GM12878 (cell line): ENCODE measurements around the gene SOCS4. TPM values are rescaled to one million over a fixed set of nuclear protein-coding genes. Genes with fewer than 3 reads are reported as not detected.

Source experiments
- ATAC-seq: fragments of 200-7000 bp; cut with Tn5 transposase; 3 replicates; pipeline ENCODE4 v1.9.1; 2020; ENCODE audit warnings: mild to moderate bottlenecking, moderate library complexity
- Bru-seq: library from RNA; stranded (reverse); fragments of 400-500 nt; gene quantifications from one replicate; lab custom pipeline; 2021; lab: Mats Ljungman, UMichigan
- BruChase-seq, 2 experiments: library from RNA; stranded (reverse); fragments of 400-500 nt; gene quantifications; one replicate each; lab custom pipeline; 2021; lab: Mats Ljungman, UMichigan
- BruUV-seq: library from RNA; stranded (reverse); fragments of 400-500 nt; replicated peaks from 2 replicates; lab custom pipeline; 2021; lab: Mats Ljungman, UMichigan
- CTCF ChIA-PET: fragments of 300-600 bp; sonication (Branson Sonifier 250); formaldehyde crosslinking; extraction: SDS; loops from one replicate; lab custom pipeline; 2021; ENCODE audit warnings: inconsistent platforms; lab: Yijun Ruan, JAX
- POLR2A ChIA-PET: fragments of 350-600 bp; formaldehyde crosslinking; extraction: SDS; loops from one replicate; lab custom pipeline; 2021; ENCODE audit warnings: inconsistent platforms; lab: Charles Lee
- RAD21 ChIA-PET: fragments of 300-600 bp; sonication (Branson Sonifier 250); formaldehyde crosslinking; loops from one replicate; lab custom pipeline; 2023; ENCODE audit warnings: antibody characterized with exemption; ENCODE audit not compliant: unreplicated experiment; lab: Charles Lee
- SMC1A ChIA-PET: fragments of 300-600 bp; sonication (Branson Sonifier 250); formaldehyde crosslinking; loops from one replicate; lab custom pipeline; 2023; ENCODE audit not compliant: unreplicated experiment, uncharacterized antibody; lab: Charles Lee
- DNase-seq: peaks from one replicate; pipeline ENCODE4 v3.0.0-alpha.2; 2011; ENCODE audit warnings: low read depth, low spot score
- FAIRE-seq: peaks from 3 replicates; lab custom pipeline; 2011; peaks lifted over from hg19 to GRCh38; lab: Jason Lieb, UNC
- H2AFZ ChIP-seq: 2 replicates; pipeline ENCODE4 v1.6.0; 2011; ENCODE audit warnings: low read depth, low read length, control low read depth; ENCODE audit not compliant: control insufficient read depth
- H3K27ac ChIP-seq: 2 replicates; pipeline ENCODE4 v1.5.1; 2011; ENCODE audit warnings: control low read depth; ENCODE audit not compliant: control insufficient read depth, insufficient read depth
- H3K27me3 ChIP-seq, 2 experiments: replicated peaks in 1 of 2; 2 replicates each; pipeline versions ENCODE4 v1.6.0 to v1.6.1; 2011; ENCODE audit warnings: low read length in 1 of 2; ENCODE audit not compliant: control insufficient read depth in 2 of 2, insufficient read depth in 2 of 2
- H3K36me3 ChIP-seq, 2 experiments: 2 replicates each; pipeline ENCODE4 v1.5.1; 2011; ENCODE audit warnings: low read length in 1 of 2; ENCODE audit not compliant: control insufficient read depth in 2 of 2, insufficient read depth in 2 of 2
- H3K4me1 ChIP-seq: 2 replicates; pipeline ENCODE4 v1.6.1; 2011; ENCODE audit warnings: mild to moderate bottlenecking, low read length, moderate library complexity, mixed read lengths; ENCODE audit not compliant: control insufficient read depth, insufficient read depth
- H3K4me2 ChIP-seq: 2 replicates; pipeline ENCODE4 v1.6.0; 2011; ENCODE audit warnings: control low read depth; ENCODE audit not compliant: control insufficient read depth, insufficient read depth
- H3K4me3 ChIP-seq: fragments of 200-600 bp; sonication (generic); 2 replicates; pipeline ENCODE4 v1.5.1; 2016
- H3K79me2 ChIP-seq: 2 replicates; pipeline ENCODE4 v1.6.0; 2011; ENCODE audit warnings: low read length; ENCODE audit not compliant: control insufficient read depth, insufficient read depth
- H3K9ac ChIP-seq: 2 replicates; pipeline ENCODE4 v1.8.0; 2011; ENCODE audit warnings: low read length, control low read depth, mixed read lengths; ENCODE audit not compliant: control insufficient read depth, insufficient read depth
- H3K9me3 ChIP-seq: replicated peaks from 3 replicates; pipeline ENCODE4 v1.5.1; 2011; ENCODE audit warnings: mild to moderate bottlenecking, low read length; ENCODE audit not compliant: control insufficient read depth, insufficient read depth
- H4K20me1 ChIP-seq: 2 replicates; pipeline ENCODE4 v1.6.0; 2011; ENCODE audit not compliant: control insufficient read depth, insufficient read depth
- CHD4 ChIP-seq: fragments of 200-600 bp; sonication (generic); IDR thresholded peaks from 2 replicates; pipeline ENCODE4 v1.6.1; 2016; ENCODE audit warnings: mild to moderate bottlenecking
- EED ChIP-seq: sonication (generic); IDR thresholded peaks from 2 replicates; pipeline ENCODE4 v1.6.1; 2016; ENCODE audit warnings: antibody characterized with exemption, low read depth
- HCFC1 ChIP-seq: fragments of 150-350 bp; IDR thresholded peaks from 2 replicates; pipeline ENCODE4 v1.6.1; 2014; ENCODE audit warnings: low read length
- IKZF2 ChIP-seq, 2 experiments: fragments of 450-650 bp; IDR thresholded peaks; 2 replicates each; pipeline ENCODE4 v1.6.1; 2017; ENCODE audit warnings: mild to moderate bottlenecking in 2 of 2, moderate library complexity in 2 of 2
- IRF5 ChIP-seq: fragments of 450-650 bp; IDR thresholded peaks from 2 replicates; pipeline ENCODE4 v1.6.1; 2017; ENCODE audit warnings: borderline replicate concordance
- KAT2A ChIP-seq: conservative IDR thresholded peaks from 2 replicates; pipeline ENCODE4 v1.6.1; 2011; ENCODE audit warnings: low read depth, low read length; ENCODE audit not compliant: control insufficient read depth
- KDM1A ChIP-seq: fragments of 200-600 bp; sonication (generic); IDR thresholded peaks from 2 replicates; pipeline ENCODE4 v1.6.1; 2016; ENCODE audit warnings: borderline replicate concordance
- MEF2B ChIP-seq: fragments of 450-650 bp; IDR thresholded peaks from 2 replicates; pipeline ENCODE4 v1.6.1; 2018; ENCODE audit warnings: mild to moderate bottlenecking, moderate library complexity; ENCODE audit not compliant: partially characterized antibody, poor library complexity, severe bottlenecking
- SIN3A ChIP-seq: IDR thresholded peaks from 2 replicates; pipeline ENCODE4 v1.6.1; 2012; ENCODE audit warnings: low read depth, low read length, improper control_type of control experiment
- SIX5 ChIP-seq: IDR thresholded peaks from 2 replicates; pipeline ENCODE4 v1.6.1; 2011; ENCODE audit warnings: mild to moderate bottlenecking, low read depth, low read length, moderate library complexity; ENCODE audit not compliant: severe bottlenecking
- USF1 ChIP-seq: IDR thresholded peaks from 2 replicates; pipeline ENCODE4 v1.6.1; 2011; ENCODE audit warnings: borderline replicate concordance, low read depth, mild to moderate bottlenecking, moderate library complexity, mixed read lengths, low read length; ENCODE audit not compliant: insufficient read depth; ENCODE audit errors: extremely low read length
- ZNF24 ChIP-seq: fragments of 450-650 bp; IDR thresholded peaks from 2 replicates; pipeline ENCODE4 v1.6.1; 2017; ENCODE audit warnings: antibody characterized with exemption, mild to moderate bottlenecking
- ZNF384 ChIP-seq: IDR thresholded peaks from 2 replicates; pipeline ENCODE4 v1.6.1; 2012; ENCODE audit warnings: low read depth, mild to moderate bottlenecking, low read length, improper control_type of control experiment, borderline replicate concordance
- ZZZ3 ChIP-seq: IDR thresholded peaks from 2 replicates; pipeline ENCODE4 v1.6.1; 2011; ENCODE audit warnings: low read depth; ENCODE audit not compliant: control insufficient read depth, insufficient read length
- WGBS: methylation state at CpG from one replicate; pipeline ENCODE4 v1.1.6; 2016; ENCODE audit warnings: low lambda C conversion rate; ENCODE audit not compliant: insufficient replicate concordance, insufficient coverage; ENCODE audit errors: missing lambda C conversion rate; 5-methylcytosine and 5-hydroxymethylcytosine counted together
- in situ Hi-C: fragments of 300-500 bp; cut with MboI; formaldehyde crosslinking; loops from 9 replicates; pipeline ENCODE4 v1.14.3; 2018; ENCODE audit warnings: mixed read lengths
- intact Hi-C: fragments of 100-400 bp; cut with micrococcal nuclease; formaldehyde crosslinking; loops from one replicate; pipeline ENCODE4 v1.14.2; 2022; ENCODE audit not compliant: unreplicated experiment
- long read RNA-seq, 2 experiments: library from polyadenylated mRNA; unstranded; transcript quantifications; one replicate each; pipeline ENCODE4 v2.0.0, GENCODE V29; 2019 to 2020
- polyA minus RNA-seq, 3 experiments: library from RNA; depleted of rRNA, polyadenylated mRNA; stranded (reverse); fragments of >200 nt; gene quantifications; 2 replicates each; pipeline ENCODE4 v1.2.3, GENCODE V29; 2011
- polyA plus RNA-seq, 11 experiments: library from polyadenylated mRNA; depleted of rRNA in 4 of 11; unstranded in 6 of 11; stranded (reverse) in 5 of 11; fragments of >200 nt; fragmentation: Nextera tagmentation in 4 of 11; fragmentation: Illumina TruSeq in 1 of 11; extraction: Ambion mirVana in 4 of 11; extraction: Trizol in 1 of 11; gene quantifications; 1 replicate in 1 of 11; 2 replicates in 10 of 11; pipeline versions ENCODE4 v1.2.1 to v1.2.3, GENCODE V29; 2011 to 2016; ENCODE audit warnings: inconsistent platforms in 2 of 11, missing spikeins in 2 of 11, low read depth in 1 of 11
- total RNA-seq, 4 experiments: library from RNA; depleted of rRNA in 3 of 4; stranded (reverse); fragments of >200 nt in 3 of 4; fragmentation: Illumina TruSeq in 1 of 4; extraction: Trizol in 1 of 4; gene quantifications; 2 replicates each; pipeline versions ENCODE4 v1.2.1 to v1.2.3, GENCODE V29; 2013 to 2021

SOCS4 gene
- total RNA-seq (2013; cell fraction: nucleolus; rRNA removed), result 39.6 and 43.0 TPM in 2 replicates
- 20.5 and 25.8 TPM in 2 replicates for total RNA-seq (2014; rRNA removed)
- total RNA-seq (2014; rRNA removed; fragmentation: Illumina TruSeq; extraction: Trizol), result 30.6 and 31.0 TPM in 2 replicates
- 27.9 and 31.5 TPM in 2 replicates for total RNA-seq (2021)
- 4.6 TPM for polyA plus RNA-seq (2011; ENCODE audit: low read depth)
- 25.1 and 35.7 TPM in 2 replicates for polyA plus RNA-seq (2011; rRNA removed)
- polyA plus RNA-seq (2011; cell fraction: cytosol; rRNA removed), result 9.1 and 9.8 TPM in 2 replicates
- 8.7 and 10.7 TPM in 2 replicates for polyA plus RNA-seq (2011; cell fraction: nucleus; rRNA removed)
- polyA plus RNA-seq (2012), result 9.8 and 10.4 TPM in 2 replicates
- polyA plus RNA-seq (2014; fragmentation: Illumina TruSeq; extraction: Trizol), result 23.7 and 30.9 TPM in 2 replicates
- 1 to 10 TPM; 5.7 to 7.6 TPM for polyA plus RNA-seq (2014; fragmentation: Nextera tagmentation; extraction: Ambion mirVana)
- 13.2 and 14.7 TPM in 2 replicates for polyA plus RNA-seq (2014; rRNA removed)
- polyA plus RNA-seq (2016; fragmentation: Nextera tagmentation; extraction: Ambion mirVana), result 10 to 100 TPM; 18.4 to 21.0 TPM
- 12.7 and 22.1 TPM in 2 replicates for polyA minus RNA-seq (2011; rRNA and poly(A)+ RNA removed)
- 7.1 and 7.3 TPM in 2 replicates for polyA minus RNA-seq (2011; cell fraction: cytosol; rRNA and poly(A)+ RNA removed)
- polyA minus RNA-seq (2011; cell fraction: nucleus; rRNA and poly(A)+ RNA removed), result 7.1 and 22.7 TPM in 2 replicates
- percentile 93 among the genes with signal in this experiment for Bru-seq, nascent RNA
- percentile 94 among the genes with signal in this experiment for BruChase-seq, experiment 1, labeled RNA remaining after a 6-hour chase
- percentile 96 among the genes with signal in this experiment for BruChase-seq, experiment 2, labeled RNA remaining after a 2-hour chase
- long read RNA-seq, experiment 1, full-length matches to known transcripts, result 6 of 8 reads
- long read RNA-seq, experiment 1, partial matches to known transcripts, result 0 of 8 reads
- long read RNA-seq, experiment 1, other reads (novel, unspliced or antisense), result 2 of 8 reads
- long read RNA-seq, experiment 2, full-length matches to known transcripts, result 18 of 26 reads
- long read RNA-seq, experiment 2, partial matches to known transcripts, result 0 of 26 reads
- long read RNA-seq, experiment 2, other reads (novel, unspliced or antisense), result 8 of 26 reads

GRCh38 chr14:55026793-55027561 lies at the start of gene SOCS4, which contains the start of gene WDHD1:
Gene SOCS4, plus strand, starts transcription at chr14:55027236. Its CDS starts 15,806 bp downstream, at chr14:55043042.
Gene WDHD1, minus strand, starts transcription at chr14:55027099. Its CDS starts 312 bp downstream, at chr14:55026787.
- in situ Hi-C loops, result no loop called here
- TF ChIP-seq ZNF24 (no peak), IKZF2 (IDR thresholded peaks at IDR 0.05) (peak; percentile 84 to 85), USF1 (peak; percentile 33), SIX5 (no peak), CHD4 (no peak), ZZZ3 (no peak), MEF2B (peak; percentile 64), SIN3A (peak; percentile 92), HCFC1 (peak; percentile 69), EED (peak; percentile 64), KDM1A (no peak), IRF5 (no peak), KAT2A (no peak), ZNF384 (no peak)

More at GRCh38 chr14:55026793-55027561, at the start of gene SOCS4, which contains the start of gene WDHD1:
- Histone ChIP-seq H3K9me3 (no peaks in the 10 kb centered on the region), H3K4me3 (peak within 1 kb of the TSS; percentile 78), H3K4me1 (no peaks in the 10 kb centered on the region), H3K4me2 (peak within 1 kb of the TSS; percentile 76), H2AFZ (peak within 1 kb of the TSS; percentile 91), H3K79me2 (peaks cover 75% of the 10 kb centered on the region), H3K27ac (peak within 1 kb of the TSS; percentile 91), H3K36me3 (peaks cover 0 to 3% of the 10 kb centered on the region in 2 experiments; a peak in 1 of 4 replicates), H3K9ac (peak within 1 kb of the TSS; percentile 94), H3K27me3 (no peaks in the 10 kb centered on the region), H4K20me1 (no peaks in the 10 kb centered on the region)
- intact Hi-C loops, result loop anchor here (5.0 kb wide), 1 partner anchor 125 kb away; the partner anchor contains the start of gene GCH1
- CTCF ChIA-PET, result interaction anchor here (0.6 to 7.3 kb wide), 5 partner anchors 13 to 352 kb away, joined by 3 to 44 read pairs (median 4); partner anchors contain the start of gene MAPK1IP1L
- BruUV-seq, result no TSS peak
- SMC1A ChIA-PET, result interaction anchor here (0.6 to 2.5 kb wide), 8 partner anchors 12 to 253 kb away, joined by 3 to 18 read pairs (median 4); partner anchors contain the start of gene MAPK1IP1L
- WGBS, result 1% methylated on average over 56 of the region's 56 CpGs
- FAIRE-seq (peak; percentile 94), ATAC-seq (peak; percentile 84), DNase-seq (peak; percentile 82)
- RAD21 ChIA-PET, result interaction anchor here (0.6 to 6.1 kb wide), 8 partner anchors 17 to 163 kb away, joined by 3 to 68 read pairs (median 4); partner anchors contain the start of genes LGALS3 and MAPK1IP1L
- POLR2A ChIA-PET, result interaction anchor here (0.6 to 2.8 kb wide), 12 partner anchors 11 to 145 kb away, joined by 3 to 14 read pairs (median 3); partner anchors contain the start of genes GCH1 and MAPK1IP1L
